SH-SY5Y (cell line): ENCODE data around the gene GTF2A1.

Source experiments
- GATA2 ChIP-seq: IDR thresholded peaks from 2 replicates; pipeline ENCODE4 v1.6.1; 2011; ENCODE audit warnings: mild to moderate bottlenecking, low read depth, low read length
- GATA3 ChIP-seq: IDR thresholded peaks from 2 replicates; pipeline ENCODE4 v1.6.1; 2011; ENCODE audit warnings: low read depth, mild to moderate bottlenecking, low read length, moderate library complexity

The GTF2A1 gene

GRCh38 chr14:81246461-81247270 lies 25.9 kb upstream of the GTF2A1 start:
- TF ChIP-seq GATA2: no peak
- no peak for TF ChIP-seq GATA3

GRCh38 chr14:81245771-81246170 lies 25.0 kb upstream of the GTF2A1 start:
- no peak for TF ChIP-seq GATA3
- TF ChIP-seq GATA2: no peak

- TF ChIP-seq GATA3: no peak
- TF ChIP-seq GATA2: no peak
Measured at GRCh38 chr14:81243499-81243898, 22.7 kb upstream of the GTF2A1 start.

GRCh38 chr14:81236138-81236537 lies 15.4 kb upstream of the GTF2A1 start:
- TF ChIP-seq GATA2 (no peak), GATA3 (no peak)

- TF ChIP-seq GATA2: no peak
- no peak for TF ChIP-seq GATA3
Measured at GRCh38 chr14:81235096-81235495, 14.3 kb upstream of the GTF2A1 start.

- TF ChIP-seq GATA3: no peak
- TF ChIP-seq GATA2: no peak
Measured at GRCh38 chr14:81234278-81234677, 13.5 kb upstream of the GTF2A1 start.

GRCh38 chr14:81233615-81234014 lies 12.9 kb upstream of the GTF2A1 start:
- TF ChIP-seq GATA3 (no peak), GATA2 (no peak)

GRCh38 chr14:81231540-81231939 lies 10.8 kb upstream of the GTF2A1 start:
- TF ChIP-seq GATA2 (no peak), GATA3 (no peak)

GRCh38 chr14:81224222-81224621 lies 3.5 kb upstream of the GTF2A1 start:
- TF ChIP-seq GATA2 (no peak), GATA3 (no peak)

- TF ChIP-seq GATA2 (no peak), GATA3 (no peak)
Measured at GRCh38 chr14:81222691-81223090, 1.9 kb upstream of the GTF2A1 start.

GRCh38 chr14:81222126-81222525 lies 1.4 kb upstream of the GTF2A1 start:
- TF ChIP-seq GATA2 (no peak), GATA3 (no peak)

GRCh38 chr14:81221579-81222102 lies 882 bp upstream of the GTF2A1 start:
- no peak for TF ChIP-seq GATA3
- TF ChIP-seq GATA2: no peak

- no peak for TF ChIP-seq GATA3
- no peak for TF ChIP-seq GATA2
Measured at GRCh38 chr14:81220580-81220829, 254 bp downstream of the GTF2A1 start.

- TF ChIP-seq GATA2 (no peak), GATA3 (no peak)
Measured at GRCh38 chr14:81219759-81220579, 790 bp downstream of the GTF2A1 start.
